Myocyte (in vitro differentiated cells): ENCODE data around the gene SPDYE4. TPM values are rescaled to one million over a fixed set of nuclear protein-coding genes. Genes with fewer than 3 reads are reported as not detected.

Experiments
- DNase-seq: peaks from one replicate; pipeline ENCODE4 v3.0.0-alpha.2; 2012; ENCODE audit warnings: low read depth
- total RNA-seq: library from RNA; depleted of rRNA; stranded (reverse); fragments of >200 nt; gene quantifications from 2 replicates; pipeline ENCODE4 v1.2.3, GENCODE V29; 2014

The SPDYE4 gene
- total RNA-seq, 1 donor from 2014 or later: not detected

GRCh38 chr17:8741771-8742170, 16.6 kb downstream of the SPDYE4 start:
- DNase-seq: no peak

- no peak for DNase-seq
Observed at GRCh38 chr17:8741366-8741765, 17.0 kb downstream of the SPDYE4 start.

GRCh38 chr17:8740486-8740885, 17.9 kb downstream of the SPDYE4 start:
- no peak for DNase-seq

- no peak for DNase-seq
Observed at GRCh38 chr17:8739097-8739496, 19.2 kb downstream of the SPDYE4 start.

GRCh38 chr17:8736796-8737195, 21.6 kb downstream of the SPDYE4 start:
- no peak for DNase-seq

GRCh38 chr17:8736362-8736761, 22.0 kb downstream of the SPDYE4 start:
- DNase-seq: no peak

GRCh38 chr17:8735336-8735939, 22.9 kb downstream of the SPDYE4 start:
- DNase-seq: no peak

- no peak for DNase-seq
Observed at GRCh38 chr17:8734876-8735275, 23.5 kb downstream of the SPDYE4 start.

GRCh38 chr17:8732406-8733085, 25.8 kb downstream of the SPDYE4 start:
- DNase-seq: peak; percentile 5

- no peak for DNase-seq
Observed at GRCh38 chr17:8729860-8730259, 28.5 kb downstream of the SPDYE4 start.

- DNase-seq: no peak
Observed at GRCh38 chr17:8729421-8729820, 28.9 kb downstream of the SPDYE4 start.

- DNase-seq: no peak
Observed at GRCh38 chr17:8728971-8729370, 29.4 kb downstream of the SPDYE4 start.

- DNase-seq: no peak
Observed at GRCh38 chr17:8728251-8728938, 30.0 kb downstream of the SPDYE4 start.

- no peak for DNase-seq
Observed at GRCh38 chr17:8726941-8727555, 31.3 kb downstream of the SPDYE4 start.

- DNase-seq: no peak
Observed at GRCh38 chr17:8725881-8726876, 32.2 kb downstream of the SPDYE4 start.

GRCh38 chr17:8724451-8724850, 33.9 kb downstream of the SPDYE4 start:
- DNase-seq: no peak

- DNase-seq: no peak
Observed at GRCh38 chr17:8720596-8720995, 37.8 kb downstream of the SPDYE4 start.

GRCh38 chr17:8719291-8720246, 38.8 kb downstream of the SPDYE4 start:
- DNase-seq: no peak

GRCh38 chr17:8718001-8718563, 40.3 kb downstream of the SPDYE4 start:
- no peak for DNase-seq
